Endothelial cell of umbilical vein (primary cell): ENCODE results near the gene DAAM1.

ENCODE experiments used
- CTCF ChIP-seq, 2 donors: IDR thresholded peaks; 1 replicate in 1 of 2; 2 replicates in 1 of 2; pipeline ENCODE4 v1.5.1; 2011; ENCODE audit warnings: low read length in 2 of 2, mild to moderate bottlenecking in 2 of 2, moderate library complexity in 2 of 2, control low read depth in 1 of 2, inconsistent platforms in 1 of 2, low read depth in 1 of 2; ENCODE audit not compliant: insufficient read depth in 1 of 2; ENCODE audit errors: extremely low read depth in 1 of 2
- EZH2 ChIP-seq: IDR thresholded peaks from 2 replicates; pipeline ENCODE4 v1.6.1; 2012; ENCODE audit warnings: borderline replicate concordance, low read depth, mild to moderate bottlenecking, moderate library complexity, low read length, inconsistent platforms; ENCODE audit not compliant: severe bottlenecking
- GATA2 ChIP-seq: IDR thresholded peaks from 2 replicates; pipeline ENCODE4 v1.7.0; 2011; ENCODE audit warnings: low read depth, mild to moderate bottlenecking, moderate library complexity, mixed read lengths, low read length; ENCODE audit not compliant: insufficient read length, insufficient read depth
- JUN ChIP-seq: IDR thresholded peaks from 2 replicates; pipeline ENCODE4 v1.6.1; 2011; ENCODE audit warnings: borderline replicate concordance, low read depth; ENCODE audit not compliant: insufficient read length, insufficient read depth
- POLR2A ChIP-seq: IDR thresholded peaks from 2 replicates; pipeline ENCODE4 v1.6.1; 2012; ENCODE audit warnings: low read depth, mild to moderate bottlenecking, control low read depth, low read length
- POLR2AphosphoS5 ChIP-seq: IDR thresholded peaks from 2 replicates; pipeline ENCODE4 v1.6.1; 2012; ENCODE audit warnings: low read depth, mild to moderate bottlenecking, control low read depth, low read length, moderate library complexity; ENCODE audit not compliant: insufficient read depth

- no peak for TF ChIP-seq CTCF (IDR thresholded peaks at IDR 0.05; ENCODE audit: extremely low read depth in 1 of 2, insufficient read depth in 1 of 2, low read depth in 1 of 2, low read length in 2 of 2)
- no peak for TF ChIP-seq GATA2
- no peak for TF ChIP-seq EZH2
- no peak for TF ChIP-seq JUN
- TF ChIP-seq POLR2A, result no peak
- TF ChIP-seq POLR2AphosphoS5, result no peak
Measured at GRCh38 chr14:59349258-59349701, 160.8 kb downstream of the DAAM1 start.
